Activated CD4-positive, CD25-positive, alpha-beta regulatory T cell (primary cell): ENCODE data around the gene STK32B.

Experiments
- DNase-seq, 4 experiments: peaks; one replicate each; lab custom pipeline; 2025; lab: John Stamatoyannopoulos, UW

STK32B gene

DNA sequence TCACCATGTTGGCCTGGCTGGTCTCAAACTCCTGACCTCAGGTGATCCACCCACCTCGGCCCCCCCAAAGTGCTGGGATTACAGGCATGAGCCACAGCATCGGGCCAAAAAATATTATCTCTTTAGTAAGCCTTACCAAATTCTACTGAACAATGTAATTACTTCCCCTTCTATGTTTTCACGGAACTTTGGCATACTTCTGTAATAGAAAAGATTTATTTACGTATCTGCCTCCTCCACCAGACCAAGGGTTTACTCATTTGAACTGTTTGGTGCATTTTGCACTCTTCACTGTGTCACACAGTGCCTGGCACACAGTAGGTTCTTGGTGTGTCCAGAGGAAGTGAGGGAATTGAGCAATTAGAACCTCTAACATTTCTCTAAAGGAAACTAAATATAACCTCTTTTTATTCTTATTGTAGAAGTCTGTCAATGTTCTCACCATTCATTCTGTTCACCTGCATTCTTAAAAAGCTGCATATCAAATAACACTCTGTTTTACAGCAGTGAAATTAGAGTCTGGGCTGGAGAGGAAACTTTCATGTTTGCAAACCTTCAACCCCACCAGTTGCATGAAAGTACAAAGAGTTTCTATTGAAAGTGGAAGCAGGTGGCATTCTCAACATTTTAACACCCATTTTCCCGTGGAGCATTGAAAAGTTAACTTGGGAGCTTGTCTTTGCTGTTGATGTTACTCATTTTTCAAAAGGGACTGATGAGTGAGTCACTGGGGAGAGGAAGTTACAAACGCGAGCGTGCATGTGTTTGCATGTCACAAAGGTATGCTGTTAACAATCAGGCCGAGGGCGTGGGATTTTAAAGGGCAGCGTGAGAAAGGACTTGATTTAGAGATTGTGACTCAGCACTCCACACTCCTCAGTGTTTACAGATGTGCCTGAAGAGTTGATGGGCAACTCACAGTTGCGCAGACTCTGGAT is 314.1 kb downstream of the STK32B start:
- no peak for DNase-seq

DNA sequence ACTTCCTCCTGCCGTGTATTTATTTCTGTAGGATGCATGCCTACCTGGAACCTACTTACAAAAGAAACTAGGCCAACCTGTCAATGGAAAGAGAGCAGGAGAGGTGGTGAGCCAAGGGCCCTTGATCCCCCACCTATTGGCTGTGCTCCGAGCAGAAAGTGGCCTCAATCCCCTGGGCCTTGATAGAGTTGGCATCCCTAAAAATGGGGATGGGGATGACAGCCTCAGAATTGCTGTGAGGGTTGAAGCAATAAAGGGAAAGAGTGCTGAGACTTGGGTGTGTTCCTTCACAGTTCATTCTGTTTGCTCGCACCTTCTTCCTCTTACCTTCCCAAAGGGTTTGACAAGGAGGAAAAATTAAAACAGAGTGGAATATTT is 314.7 kb downstream of the STK32B start:
- no peak for DNase-seq

DNA sequence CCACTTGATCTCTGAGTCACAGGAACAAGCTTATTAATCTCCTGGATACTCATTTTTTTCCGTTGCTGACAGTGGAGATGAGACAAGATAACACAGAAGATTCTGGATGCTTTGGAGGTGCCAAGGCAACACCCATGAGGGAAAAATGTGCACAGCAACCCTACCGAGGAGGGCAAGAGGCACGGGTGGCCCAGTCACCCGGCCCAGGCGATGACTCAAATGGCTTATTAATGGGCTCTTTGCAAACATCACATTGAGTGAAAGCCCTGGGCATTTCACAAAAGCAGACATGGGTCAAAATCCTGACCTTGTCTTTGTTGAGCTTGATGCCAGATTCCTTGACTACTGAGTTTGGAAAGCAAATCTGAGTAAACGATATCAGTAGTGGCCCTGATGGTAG is 315.1 kb downstream of the STK32B start:
- no peak for DNase-seq

GRCh38 chr4:5368426-5368825 is 317.1 kb downstream of the STK32B start:
- DNase-seq, result no peak

DNA sequence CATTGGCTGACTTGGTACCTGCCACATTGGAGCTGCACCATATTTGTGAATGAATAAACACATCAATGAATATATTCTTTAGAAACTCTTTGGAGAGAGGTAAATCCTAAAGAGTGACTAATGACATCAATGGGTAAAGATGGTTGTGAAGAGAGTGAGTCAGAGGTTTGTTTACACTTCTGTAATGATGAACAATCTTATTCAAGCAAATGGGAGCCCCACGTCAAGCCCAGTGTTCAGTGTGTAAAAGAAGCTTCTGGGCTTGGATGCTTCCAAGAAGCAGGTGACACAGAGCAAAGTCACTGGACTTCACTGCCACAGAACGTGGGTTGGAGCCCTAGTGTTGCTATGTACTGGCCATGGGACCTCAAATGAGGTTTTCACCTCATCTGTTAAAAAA is 319.0 kb downstream of the STK32B start:
- DNase-seq, result no peak

- no peak for DNase-seq
Observed at GRCh38 chr4:5371415-5372190, 320.3 kb downstream of the STK32B start.

DNA sequence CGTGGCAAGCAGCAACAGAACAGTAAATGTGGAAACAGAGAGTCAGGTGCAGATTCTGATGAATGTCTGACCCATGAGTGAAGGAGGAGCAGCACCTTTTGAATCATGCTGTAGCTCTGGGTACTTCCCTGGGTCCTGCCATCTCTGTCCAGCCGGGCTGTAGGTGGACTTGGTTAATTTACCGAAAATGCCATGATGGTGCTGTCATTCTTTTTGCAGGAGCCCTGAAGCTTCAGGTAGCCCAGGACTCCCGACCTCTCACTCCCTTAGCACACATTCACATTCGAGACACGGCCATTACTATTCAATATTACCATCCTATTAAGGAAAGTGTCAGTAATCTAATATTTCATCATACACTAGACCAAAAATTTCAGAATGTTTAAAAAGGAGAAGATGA is 320.9 kb downstream of the STK32B start:
- DNase-seq, result no peak

DNA sequence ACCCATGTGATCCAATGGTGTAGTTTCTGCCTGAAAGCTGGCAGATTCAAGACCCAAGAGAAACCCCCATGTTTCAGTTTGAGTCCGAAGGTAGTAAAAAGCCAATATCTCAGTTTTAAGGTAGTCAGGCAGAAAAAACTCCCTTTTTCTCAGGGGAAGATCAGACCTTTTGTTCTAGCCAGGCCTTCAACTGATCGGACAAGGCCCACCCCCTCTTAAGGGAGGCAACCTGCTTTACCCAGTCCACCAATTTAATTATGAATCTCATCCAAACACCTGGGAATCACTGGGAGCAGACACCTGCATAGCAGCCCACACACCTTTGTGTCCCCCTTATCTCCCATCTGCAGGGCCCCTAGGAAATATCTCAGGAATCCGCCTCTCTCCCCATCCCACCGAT is 322.0 kb downstream of the STK32B start:
- DNase-seq, result no peak

- no peak for DNase-seq
Observed at GRCh38 chr4:5374592-5374991, 323.3 kb downstream of the STK32B start.

DNA sequence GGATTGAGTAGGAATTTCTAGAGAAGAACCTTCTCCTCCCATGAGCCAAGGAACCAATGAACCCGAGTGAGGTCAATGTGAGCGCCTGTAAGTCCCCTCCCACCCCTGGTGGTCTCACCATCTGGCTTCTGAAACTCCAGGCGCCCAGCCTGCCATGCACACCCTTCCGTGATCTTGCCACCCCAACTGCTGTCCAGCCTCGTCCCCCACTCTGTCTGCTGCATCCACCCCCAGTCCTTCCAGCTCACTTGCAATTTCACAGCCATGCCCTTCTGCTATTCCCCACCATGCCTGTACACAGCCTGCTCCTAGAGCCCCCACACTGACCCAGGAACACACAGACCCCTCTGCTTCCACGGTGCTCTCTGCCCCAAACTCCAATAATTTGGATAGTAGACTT is 323.7 kb downstream of the STK32B start:
- no peak for DNase-seq

GRCh38 chr4:5376015-5376414 is 324.7 kb downstream of the STK32B start:
- no peak for DNase-seq

GRCh38 chr4:5378002-5378401 is 326.7 kb downstream of the STK32B start:
- DNase-seq, result no peak

DNA sequence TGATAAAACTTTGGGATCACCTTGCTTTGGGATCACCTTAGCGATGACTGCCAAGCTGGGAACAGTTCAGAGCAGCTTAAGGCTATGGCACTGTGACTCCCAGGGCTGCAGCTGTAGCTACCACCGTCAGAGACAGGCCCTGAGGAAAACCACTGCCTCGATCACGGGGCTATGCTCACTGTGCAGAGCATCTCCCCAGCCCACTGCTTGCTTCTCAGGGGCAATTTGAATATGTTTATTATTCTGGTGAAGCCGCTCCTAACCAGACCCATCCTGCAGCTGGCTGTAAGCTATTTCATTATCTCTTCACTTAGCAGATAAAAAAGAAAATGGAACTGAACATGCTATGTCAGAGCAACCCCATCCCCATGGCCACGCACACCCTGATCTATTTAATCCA is 328.6 kb downstream of the STK32B start:
- DNase-seq, result no peak

GRCh38 chr4:5381961-5382441 is 330.7 kb downstream of the STK32B start:
- DNase-seq, result no peak

DNA sequence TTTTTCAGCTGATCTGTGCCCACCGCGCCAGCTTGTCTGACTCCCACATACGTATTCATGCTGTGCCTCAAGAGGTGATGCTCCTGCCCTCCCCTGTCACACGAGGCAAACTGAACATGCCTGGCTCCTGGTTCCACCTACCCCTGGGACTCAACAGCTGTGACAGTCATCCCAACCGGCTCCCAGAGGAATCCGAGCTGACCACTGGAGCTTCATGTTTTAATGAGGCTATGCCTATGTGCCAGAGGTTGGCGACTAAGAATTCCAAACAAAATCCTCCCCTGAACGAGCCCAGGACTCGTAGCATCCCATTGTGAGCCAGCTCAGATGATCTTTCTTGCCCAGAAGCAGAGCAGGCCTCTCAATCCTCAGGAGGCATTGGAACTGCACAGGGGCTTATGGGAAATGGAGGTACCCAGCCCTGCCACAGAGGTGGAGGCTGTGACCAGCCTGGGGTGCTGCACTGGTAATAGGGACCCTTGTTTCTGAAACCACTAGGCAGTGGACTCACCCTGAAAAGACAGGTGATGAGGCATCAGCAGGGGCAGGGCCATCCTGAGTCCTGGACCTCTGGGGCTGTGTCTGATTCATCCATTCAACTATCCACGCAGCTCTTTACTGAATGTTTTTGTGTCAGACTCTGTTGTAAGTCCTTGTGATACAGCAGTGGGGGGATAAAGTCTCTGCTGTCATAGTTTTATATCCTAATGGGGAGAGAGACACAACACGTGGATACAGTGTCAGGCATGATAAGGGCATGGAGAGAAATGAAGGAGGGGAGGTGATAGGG is 332.1 kb downstream of the STK32B start:
- DNase-seq, result no peak

DNA sequence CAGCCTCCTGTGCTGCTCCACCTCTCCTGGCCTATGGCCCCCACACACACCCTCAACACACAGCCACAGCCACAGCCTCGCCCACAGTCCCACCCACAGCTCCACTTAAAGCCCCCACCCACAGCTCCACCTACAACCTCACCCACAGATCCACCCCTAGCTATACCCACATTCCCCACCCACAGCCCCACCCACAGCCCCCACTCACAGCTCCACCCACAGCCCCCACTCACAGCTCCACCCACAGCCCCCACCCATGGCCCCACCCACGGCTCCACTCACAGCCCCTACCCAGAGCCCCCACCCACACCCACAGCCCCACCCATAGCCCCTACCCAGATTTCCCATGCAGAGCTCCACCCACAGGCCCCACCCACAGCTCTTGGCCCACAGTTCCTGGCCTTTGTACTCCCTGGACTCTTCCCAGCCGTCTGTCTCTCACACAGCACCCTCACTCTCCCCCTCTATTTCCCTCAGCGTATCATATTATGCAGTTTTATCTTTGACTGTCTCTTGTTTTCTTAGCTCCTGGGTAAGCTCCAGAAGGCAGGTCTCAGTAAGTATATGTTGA is 334.5 kb downstream of the STK32B start:
- DNase-seq, result no peak

GRCh38 chr4:5386921-5387320 is 335.6 kb downstream of the STK32B start:
- DNase-seq, result no peak

- no peak for DNase-seq
Observed at GRCh38 chr4:5387457-5387856, 336.2 kb downstream of the STK32B start.

DNA sequence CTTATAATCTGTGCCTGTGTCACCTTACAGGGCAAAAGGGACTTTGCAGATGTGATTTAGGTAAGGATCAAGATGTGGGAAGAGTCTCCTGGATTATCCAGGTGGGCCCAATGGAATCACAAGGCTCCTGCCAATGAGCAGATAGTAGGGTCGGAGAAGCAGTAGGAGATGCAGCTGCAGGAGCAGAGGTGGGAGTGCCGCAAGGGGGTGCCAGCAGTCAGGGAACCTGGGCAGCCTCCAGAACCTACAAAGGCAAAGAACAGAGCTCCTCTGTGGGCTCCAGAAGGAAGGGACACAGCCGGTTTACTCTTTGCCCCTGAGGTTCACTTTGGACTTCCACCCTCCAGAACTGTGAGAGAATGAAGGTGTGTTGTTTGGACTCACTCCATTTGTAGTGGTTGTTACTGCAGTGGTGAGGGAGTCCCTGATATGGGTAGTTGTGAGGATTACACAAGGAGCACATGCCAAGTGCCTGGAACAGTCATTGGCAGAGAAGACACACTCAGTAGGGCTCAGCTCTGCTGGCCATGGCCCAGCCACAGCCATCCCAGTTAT is 338.6 kb downstream of the STK32B start:
- DNase-seq, result no peak

DNA sequence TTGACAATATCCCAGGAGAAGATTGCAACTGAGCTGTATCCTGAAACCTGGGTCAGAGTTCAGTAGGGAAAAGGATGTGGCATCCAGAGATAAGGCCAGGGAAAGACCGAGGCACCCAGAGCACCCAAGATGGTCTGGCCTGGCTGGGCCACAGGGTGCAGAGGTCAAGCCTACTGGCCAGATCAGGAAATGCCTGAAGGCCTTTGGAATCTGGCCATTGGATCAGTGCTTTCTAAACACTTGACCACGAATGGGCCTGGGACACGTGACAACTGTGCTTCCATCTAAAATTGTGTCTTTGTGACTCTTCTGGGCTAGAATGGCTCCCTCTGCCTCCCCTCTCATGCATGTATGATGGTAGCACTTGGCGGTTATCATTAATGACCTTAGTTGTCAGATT is 340.2 kb downstream of the STK32B start:
- no peak for DNase-seq

- DNase-seq, result no peak
Observed at GRCh38 chr4:5393911-5394513, 342.7 kb downstream of the STK32B start.
